Measurements from ENCODE around the gene TPRN. TPM values are rescaled to one million over a fixed set of nuclear protein-coding genes. Genes with fewer than 3 reads are reported as not detected.

The TPRN gene
- total RNA-seq, 1 donor from 2014 or later: 19.8 TPM

- TF ChIP-seq, protein P1, sequence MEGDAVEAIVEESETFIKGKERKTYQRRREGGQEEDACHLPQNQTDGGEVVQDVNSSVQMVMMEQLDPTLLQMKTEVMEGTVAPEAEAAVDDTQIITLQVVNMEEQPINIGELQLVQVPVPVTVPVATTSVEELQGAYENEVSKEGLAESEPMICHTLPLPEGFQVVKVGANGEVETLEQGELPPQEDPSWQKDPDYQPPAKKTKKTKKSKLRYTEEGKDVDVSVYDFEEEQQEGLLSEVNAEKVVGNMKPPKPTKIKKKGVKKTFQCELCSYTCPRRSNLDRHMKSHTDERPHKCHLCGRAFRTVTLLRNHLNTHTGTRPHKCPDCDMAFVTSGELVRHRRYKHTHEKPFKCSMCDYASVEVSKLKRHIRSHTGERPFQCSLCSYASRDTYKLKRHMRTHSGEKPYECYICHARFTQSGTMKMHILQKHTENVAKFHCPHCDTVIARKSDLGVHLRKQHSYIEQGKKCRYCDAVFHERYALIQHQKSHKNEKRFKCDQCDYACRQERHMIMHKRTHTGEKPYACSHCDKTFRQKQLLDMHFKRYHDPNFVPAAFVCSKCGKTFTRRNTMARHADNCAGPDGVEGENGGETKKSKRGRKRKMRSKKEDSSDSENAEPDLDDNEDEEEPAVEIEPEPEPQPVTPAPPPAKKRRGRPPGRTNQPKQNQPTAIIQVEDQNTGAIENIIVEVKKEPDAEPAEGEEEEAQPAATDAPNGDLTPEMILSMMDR (IDR thresholded peaks at IDR 0.05): no peak
- Mint-ChIP-seq H3K27ac (ENCODE audit: unreplicated experiment) (no peak overlapping the region), H3K36me3 (ENCODE audit: unreplicated experiment) (peaks cover 7% of the 10 kb centered on the region), H3K9me3 (ENCODE audit: unreplicated experiment) (no peaks in the 10 kb centered on the region), H3K4me1 (ENCODE audit: unreplicated experiment) (peaks cover 24% of the 10 kb centered on the region), H3K27me3 (ENCODE audit: unreplicated experiment) (no peaks in the 10 kb centered on the region), H3K4me3 (ENCODE audit: unreplicated experiment) (no peak overlapping the region)
- DNase-seq (ENCODE audit: extremely low spot score, unreplicated experiment): no peak
Observed at GRCh38 chr9:137194909-137195308, 5.6 kb downstream of the TPRN start.

DNA sequence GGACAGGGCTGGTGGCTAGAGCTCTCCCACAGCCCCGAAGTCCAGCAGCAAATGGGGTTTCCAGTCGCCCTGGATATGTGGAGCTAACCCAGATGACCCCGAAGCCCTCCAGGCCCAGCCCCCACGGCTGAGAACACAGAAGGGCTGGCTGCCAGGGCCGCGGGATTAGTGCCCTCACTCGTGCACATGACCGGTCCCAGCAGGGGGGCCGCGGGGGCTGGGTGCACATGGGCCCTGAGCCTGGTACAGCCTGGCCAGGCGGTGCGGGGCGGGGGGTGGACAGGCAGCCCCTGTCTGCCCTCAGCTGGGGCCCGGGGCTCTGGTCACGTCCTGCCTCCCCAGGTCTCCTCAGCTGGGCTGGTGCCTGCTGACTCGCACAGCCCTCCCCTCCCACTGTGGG is 6.2 kb downstream of the TPRN start:
- TF ChIP-seq, protein P1 (IDR thresholded peaks at IDR 0.05): no peak
- Mint-ChIP-seq H3K27ac (ENCODE audit: unreplicated experiment) (no peak overlapping the region), H3K27me3 (ENCODE audit: unreplicated experiment) (no peaks in the 10 kb centered on the region), H3K4me1 (ENCODE audit: unreplicated experiment) (peaks cover 25% of the 10 kb centered on the region), H3K4me3 (ENCODE audit: unreplicated experiment) (no peak overlapping the region), H3K9me3 (ENCODE audit: unreplicated experiment) (no peaks in the 10 kb centered on the region), H3K36me3 (ENCODE audit: unreplicated experiment) (peaks cover 7% of the 10 kb centered on the region)
- DNase-seq (ENCODE audit: extremely low spot score, unreplicated experiment): no peak

DNA sequence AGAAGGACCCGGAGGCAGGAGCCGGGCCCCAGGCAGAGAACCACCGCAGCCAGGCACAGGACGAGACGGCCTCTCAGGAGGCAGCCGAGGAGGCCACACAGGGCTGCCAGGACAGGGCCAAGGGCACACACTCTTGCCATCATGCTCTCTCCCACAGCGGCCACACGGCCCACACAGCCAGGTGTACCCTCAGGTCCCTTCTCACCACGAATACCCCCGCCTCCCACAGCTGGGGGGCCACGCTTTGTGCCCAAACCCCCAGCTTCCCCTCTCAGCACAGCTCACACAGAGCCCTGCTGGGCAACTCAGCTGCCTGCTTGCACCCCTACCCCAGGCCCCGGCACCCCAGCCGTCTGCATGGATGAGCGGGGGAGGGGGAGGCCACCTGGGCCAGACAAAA is 6.8 kb downstream of the TPRN start:
- H3K27me3 Mint-ChIP-seq (ENCODE audit: unreplicated experiment): no peaks in the 10 kb centered on the region
- H3K9me3 Mint-ChIP-seq (ENCODE audit: unreplicated experiment): no peaks in the 10 kb centered on the region
- no peak overlapping the region for H3K27ac Mint-ChIP-seq (ENCODE audit: unreplicated experiment)
- H3K36me3 Mint-ChIP-seq (ENCODE audit: unreplicated experiment): peaks cover 10% of the 10 kb centered on the region
- TF ChIP-seq, protein P1 (IDR thresholded peaks at IDR 0.05): no peak
- H3K4me3 Mint-ChIP-seq (ENCODE audit: unreplicated experiment): no peak overlapping the region
- no peak for DNase-seq (ENCODE audit: extremely low spot score, unreplicated experiment)
- H3K4me1 Mint-ChIP-seq (ENCODE audit: unreplicated experiment): peaks cover 26% of the 10 kb centered on the region

GRCh38 chr9:137192859-137193258 is 7.7 kb downstream of the TPRN start:
- peaks cover 10% of the 10 kb centered on the region for H3K36me3 Mint-ChIP-seq (ENCODE audit: unreplicated experiment)
- DNase-seq (ENCODE audit: extremely low spot score, unreplicated experiment): no peak
- no peaks in the 10 kb centered on the region for H3K9me3 Mint-ChIP-seq (ENCODE audit: unreplicated experiment)
- TF ChIP-seq, protein P1 (IDR thresholded peaks at IDR 0.05): no peak
- no peak overlapping the region for H3K27ac Mint-ChIP-seq (ENCODE audit: unreplicated experiment)
- H3K4me3 Mint-ChIP-seq (ENCODE audit: unreplicated experiment): no peak overlapping the region
- H3K27me3 Mint-ChIP-seq (ENCODE audit: unreplicated experiment): no peaks in the 10 kb centered on the region
- H3K4me1 Mint-ChIP-seq (ENCODE audit: unreplicated experiment): peaks cover 21% of the 10 kb centered on the region

- no peak for DNase-seq (ENCODE audit: extremely low spot score, unreplicated experiment)
Observed at GRCh38 chr9:137192448-137192780, 8.1 kb downstream of the TPRN start.

More at GRCh38 chr9:137192448-137192780, 8.1 kb downstream of the TPRN start:
- no peak overlapping the region for H3K27ac Mint-ChIP-seq (ENCODE audit: unreplicated experiment)
- TF ChIP-seq, protein P1 (IDR thresholded peaks at IDR 0.05): no peak
- no peak overlapping the region for H3K4me3 Mint-ChIP-seq (ENCODE audit: unreplicated experiment)
- no peaks in the 10 kb centered on the region for H3K27me3 Mint-ChIP-seq (ENCODE audit: unreplicated experiment)
- no peaks in the 10 kb centered on the region for H3K9me3 Mint-ChIP-seq (ENCODE audit: unreplicated experiment)
- peaks cover 10% of the 10 kb centered on the region for H3K36me3 Mint-ChIP-seq (ENCODE audit: unreplicated experiment)
- peaks cover 25% of the 10 kb centered on the region for H3K4me1 Mint-ChIP-seq (ENCODE audit: unreplicated experiment)

All from osteocyte (in vitro differentiated cells).